ENCODE results near the gene ZNF366.

DNA sequence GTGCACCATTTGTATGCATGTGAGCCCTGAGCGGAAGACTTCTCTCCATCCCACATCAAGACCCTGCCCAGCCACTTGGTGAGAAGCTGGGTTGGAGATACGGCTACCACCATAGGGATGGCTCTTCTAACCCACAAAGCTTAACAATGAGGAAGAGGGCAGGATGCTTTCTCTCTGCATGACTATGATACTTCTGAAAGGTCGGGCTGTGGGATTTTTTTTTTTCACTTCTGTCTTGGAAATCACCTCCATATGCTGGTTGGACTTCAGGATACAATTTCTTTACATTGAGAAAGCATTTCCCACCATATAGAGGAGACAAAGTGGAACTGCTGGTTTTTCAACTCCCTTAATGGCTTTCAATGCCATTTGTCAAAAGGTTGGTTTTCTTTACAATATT is 30.5 kb downstream of the ZNF366 start:
- TF ChIP-seq POLR2A (IDR thresholded peaks at IDR 0.05; ENCODE audit: low read length), result no peak
- TF ChIP-seq EP300 (IDR thresholded peaks at IDR 0.05), result no peak
- no peak for TF ChIP-seq RFX5 (IDR thresholded peaks at IDR 0.05)

Data from A549 (cell line).